Esophagus squamous epithelium (tissue), 4 donors: ENCODE data around the gene DMRTC2.

Experiments used
- POLR2A ChIP-seq, 4 donors: fragments of 450-650 bp; IDR thresholded peaks; one replicate each; pipeline ENCODE4 v1.6.1; 2017; ENCODE audit warnings: antibody characterized with exemption in 4 of 4, mild to moderate bottlenecking in 4 of 4, moderate library complexity in 3 of 4
- TF ChIP-seq, protein P1 (sequence below), 6 experiments: fragments of 450-650 bp in 4 of 6; fragments of 200-600 bp in 2 of 6; sonication (generic) in 2 of 6; IDR thresholded peaks; one replicate each; pipeline ENCODE4 v1.5.1; 2016 to 2019; ENCODE audit warnings: antibody characterized with exemption in 6 of 6, mild to moderate bottlenecking in 4 of 6, moderate library complexity in 4 of 6

DNA sequence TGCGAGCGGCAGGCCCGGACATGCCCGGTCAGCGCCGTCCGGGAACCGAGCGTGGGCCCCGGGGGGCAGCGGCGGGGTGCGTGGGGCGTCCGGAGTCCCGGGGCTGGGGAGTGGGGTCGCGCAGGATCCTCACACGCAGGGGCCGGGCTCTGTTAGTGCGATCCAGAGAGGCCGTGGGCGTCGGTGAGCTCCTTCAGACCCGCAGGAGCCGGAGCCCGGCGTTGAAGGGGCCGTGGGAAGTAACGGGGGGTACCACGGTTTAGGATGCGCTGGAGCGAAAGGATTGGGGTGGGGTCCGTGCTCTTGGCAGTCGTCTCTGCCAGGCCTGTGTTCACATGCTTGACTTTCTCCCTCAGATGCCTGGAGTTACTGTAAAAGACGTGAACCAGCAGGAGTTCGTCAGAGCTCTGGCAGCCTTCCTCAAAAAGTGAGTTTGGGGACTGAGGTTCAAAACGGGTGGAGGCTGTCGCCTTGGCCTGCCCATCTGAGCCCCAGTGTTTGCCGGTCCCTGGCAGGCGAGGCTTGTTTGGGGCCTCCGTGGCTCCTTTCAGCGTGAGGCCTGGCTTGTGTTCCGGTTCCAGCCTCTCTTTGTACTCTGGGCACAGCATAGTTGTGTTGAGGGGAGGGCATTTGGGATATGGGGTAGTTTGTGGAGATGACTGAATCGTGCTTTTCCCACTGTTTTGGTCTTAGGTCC, 15.7 kb downstream of the DMRTC2 start:
- TF ChIP-seq, protein P1, sequence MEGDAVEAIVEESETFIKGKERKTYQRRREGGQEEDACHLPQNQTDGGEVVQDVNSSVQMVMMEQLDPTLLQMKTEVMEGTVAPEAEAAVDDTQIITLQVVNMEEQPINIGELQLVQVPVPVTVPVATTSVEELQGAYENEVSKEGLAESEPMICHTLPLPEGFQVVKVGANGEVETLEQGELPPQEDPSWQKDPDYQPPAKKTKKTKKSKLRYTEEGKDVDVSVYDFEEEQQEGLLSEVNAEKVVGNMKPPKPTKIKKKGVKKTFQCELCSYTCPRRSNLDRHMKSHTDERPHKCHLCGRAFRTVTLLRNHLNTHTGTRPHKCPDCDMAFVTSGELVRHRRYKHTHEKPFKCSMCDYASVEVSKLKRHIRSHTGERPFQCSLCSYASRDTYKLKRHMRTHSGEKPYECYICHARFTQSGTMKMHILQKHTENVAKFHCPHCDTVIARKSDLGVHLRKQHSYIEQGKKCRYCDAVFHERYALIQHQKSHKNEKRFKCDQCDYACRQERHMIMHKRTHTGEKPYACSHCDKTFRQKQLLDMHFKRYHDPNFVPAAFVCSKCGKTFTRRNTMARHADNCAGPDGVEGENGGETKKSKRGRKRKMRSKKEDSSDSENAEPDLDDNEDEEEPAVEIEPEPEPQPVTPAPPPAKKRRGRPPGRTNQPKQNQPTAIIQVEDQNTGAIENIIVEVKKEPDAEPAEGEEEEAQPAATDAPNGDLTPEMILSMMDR (IDR thresholded peaks at IDR 0.05) = no peak
- peak in 1 of 4 donors; percentile 9 for TF ChIP-seq POLR2A (IDR thresholded peaks at IDR 0.05)
